ENCODE data around the gene COX10.
"Not testable (repeated sequence)": the region's sequence is repeated elsewhere in the genome, so short reads cannot be mapped to it uniquely, and the experiment has no call there.

COX10 gene

GRCh38 chr17:14211246-14211645, 141.9 kb downstream of the COX10 start:
- DNase-seq = no peak

- DNase-seq = no peak
Observed at GRCh38 chr17:14211801-14212200, 142.5 kb downstream of the COX10 start.

- DNase-seq = no peak
Observed at GRCh38 chr17:14212401-14212800, 143.1 kb downstream of the COX10 start.

GRCh38 chr17:14214271-14214670, 145.0 kb downstream of the COX10 start:
- DNase-seq = no peak

- no peak for DNase-seq
Observed at GRCh38 chr17:14222611-14223010, 153.3 kb downstream of the COX10 start.

GRCh38 chr17:14225254-14225980, 156.1 kb downstream of the COX10 start:
- DNase-seq = no peak

GRCh38 chr17:14227052-14227451, 157.7 kb downstream of the COX10 start:
- no peak for DNase-seq

GRCh38 chr17:14228903-14229302, 159.6 kb downstream of the COX10 start:
- no peak for DNase-seq

GRCh38 chr17:14231187-14231586, 161.9 kb downstream of the COX10 start:
- DNase-seq = not testable (repeated sequence)

- not testable (repeated sequence) for DNase-seq
Observed at GRCh38 chr17:14235047-14235446, 165.7 kb downstream of the COX10 start.

GRCh38 chr17:14236032-14236431, 166.7 kb downstream of the COX10 start:
- not testable (repeated sequence) for DNase-seq

GRCh38 chr17:14236762-14237161, 167.5 kb downstream of the COX10 start, which contains the start of gene CDRT15:
Gene CDRT15 (minus strand): TSS chr17:14236862. CDS start chr17:14236833, 29 bp downstream.
- not testable (repeated sequence) for DNase-seq

GRCh38 chr17:14239271-14239670, 170.0 kb downstream of the COX10 start:
- not testable (repeated sequence) for DNase-seq

GRCh38 chr17:14245002-14245401, 175.7 kb downstream of the COX10 start:
- DNase-seq = no peak

GRCh38 chr17:14245629-14246028, 176.3 kb downstream of the COX10 start:
- DNase-seq = no peak
